Left ventricle myocardium inferior (tissue), 1 donor: ENCODE data around the gene ATP7A. TPM values are rescaled to one million over a fixed set of nuclear protein-coding genes. Genes with fewer than 3 reads are reported as not detected.

Experiments used
- DNase-seq: peaks from one replicate; pipeline ENCODE4 v3.0.0-alpha.2; 2020
- H3K27ac ChIP-seq: fragments of 200-600 bp; replicated peaks from 2 replicates; pipeline ENCODE4 v1.8.0; 2021
- H3K27me3 ChIP-seq: fragments of 200-600 bp; 2 replicates; pipeline ENCODE4 v1.8.0; 2021; ENCODE audit warnings: low read depth
- H3K36me3 ChIP-seq: fragments of 200-600 bp; 2 replicates; pipeline ENCODE4 v1.8.0; 2021
- H3K4me1 ChIP-seq: fragments of 200-600 bp; 2 replicates; pipeline ENCODE4 v1.8.0; 2021
- H3K4me3 ChIP-seq: fragments of 200-600 bp; 2 replicates; pipeline ENCODE4 v1.8.0; 2021; ENCODE audit warnings: mild to moderate bottlenecking, moderate library complexity
- H3K9me3 ChIP-seq: fragments of 200-600 bp; replicated peaks from 2 replicates; pipeline ENCODE4 v1.8.0; 2021
- CTCF ChIP-seq: fragments of 200-600 bp; IDR thresholded peaks from 2 replicates; pipeline ENCODE4 v1.8.0; 2021; ENCODE audit warnings: antibody characterized with exemption, mild to moderate bottlenecking, borderline replicate concordance
- intact Hi-C: fragments of 100-400 bp; cut with micrococcal nuclease; formaldehyde crosslinking; loops from one replicate; pipeline ENCODE4 v1.11.0; 2022
- total RNA-seq: library from RNA; stranded (reverse); fragmentation: NEBNext Ultra II Directional; extraction: Animal tissue kit (Norgen Biotek cat#: 25700); gene quantifications from one replicate; pipeline ENCODE4 v1.2.1, GENCODE V29; 2021
- donor health status: DM: no; HTN: yes; CAD: no; lungs with severe emphysema.

The ATP7A gene
- total RNA-seq, 1 donor from 2014 or later, result 4.5 TPM

- H3K27ac ChIP-seq, result peak within 1 kb of the TSS; percentile 93
- H3K36me3 ChIP-seq, result no peaks in the 10 kb centered on the region
- no peak for TF ChIP-seq CTCF
- H3K4me3 ChIP-seq, result peak within 1 kb of the TSS; percentile 78
- DNase-seq, result peak; percentile 90
- no peaks in the 10 kb centered on the region for H3K9me3 ChIP-seq
- H3K4me1 ChIP-seq, result peaks cover 27% of the 10 kb centered on the region
- intact Hi-C loops, result no loop called here
- no peaks in the 10 kb centered on the region for H3K27me3 ChIP-seq
These were observed 15.3 kb upstream of the ATP7A start, which contains the start of gene MAGT1 for GRCh38 chrX:77894921-77895886. Gene MAGT1, minus strand, starts transcription at chrX:77895435. Its CDS starts 25 bp downstream, at chrX:77895410.

DNA sequence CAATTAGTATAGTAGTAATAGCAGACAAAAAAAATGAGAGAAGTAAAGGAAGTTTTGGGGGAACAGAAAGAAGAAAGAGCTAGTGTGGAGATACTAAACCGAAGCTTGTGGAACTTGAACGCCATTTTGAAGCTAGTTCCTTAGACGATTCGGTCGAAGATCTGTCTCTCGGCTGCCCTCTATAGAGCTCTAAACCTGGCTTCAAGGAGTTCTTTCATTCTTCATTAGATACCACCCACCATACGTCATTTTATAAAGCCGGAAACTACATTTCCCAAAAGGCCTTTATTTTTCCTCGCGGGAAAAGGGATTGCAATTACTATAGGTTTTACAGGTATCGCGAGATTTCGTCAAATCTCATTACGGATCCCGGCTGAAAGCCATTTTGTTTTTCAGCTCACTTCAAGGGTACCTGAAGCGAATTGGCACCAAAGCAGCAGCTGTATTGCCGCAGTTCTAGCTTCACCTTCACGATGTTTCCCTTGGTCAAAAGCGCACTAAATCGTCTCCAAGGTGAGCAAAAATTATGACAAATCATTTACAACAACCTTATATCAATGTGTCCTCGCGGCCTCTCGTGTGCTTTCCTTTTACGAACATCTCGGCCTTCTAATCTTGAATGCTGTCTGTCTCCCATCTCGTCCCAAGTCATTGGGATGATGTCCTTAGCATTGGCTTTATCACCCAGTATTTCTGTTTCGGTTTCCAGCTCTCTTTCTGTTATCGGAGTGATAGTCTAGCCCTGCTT, 11.2 kb upstream of the ATP7A start, which contains the start of gene COX7B:
Gene COX7B, plus strand, starts transcription at position 388 of the 748 bp plus-strand sequence. Its CDS starts 86 bp downstream, at position 474.
- Histone ChIP-seq H3K9me3 (no peaks in the 10 kb centered on the region), H3K36me3 (peaks cover 19% of the 10 kb centered on the region), H3K27ac (peak within 1 kb of the TSS; percentile 90), H3K4me3 (peak within 1 kb of the TSS; percentile 74), H3K4me1 (peaks cover 32% of the 10 kb centered on the region), H3K27me3 (no peaks in the 10 kb centered on the region)
- TF ChIP-seq CTCF, result peak; percentile 49
- intact Hi-C loops, result no loop called here
- DNase-seq, result no peak

DNA sequence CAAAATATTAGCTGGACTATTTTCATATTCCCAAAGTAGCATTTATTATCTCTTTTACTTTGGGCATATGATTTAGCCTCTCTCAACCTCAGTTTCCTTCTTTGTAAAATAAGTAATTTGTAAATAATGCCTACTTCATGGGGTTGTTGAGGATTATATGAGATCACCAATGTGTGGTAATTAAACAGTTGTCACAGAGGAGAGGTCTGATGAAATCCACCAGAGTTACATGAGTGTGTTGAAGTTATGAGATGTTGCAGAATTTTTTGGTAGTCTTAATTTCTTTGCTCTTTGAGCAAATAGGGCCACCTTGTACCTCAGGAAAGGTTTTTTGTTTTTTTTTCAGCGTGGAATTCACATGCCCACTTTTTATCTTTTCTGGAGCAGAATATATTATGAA, 9.8 kb upstream of the ATP7A start:
- intact Hi-C loops, result no loop called here
- Histone ChIP-seq H3K4me1 (peaks cover 29% of the 10 kb centered on the region), H3K9me3 (no peaks in the 10 kb centered on the region), H3K27me3 (no peaks in the 10 kb centered on the region), H3K36me3 (peaks cover 28% of the 10 kb centered on the region), H3K4me3 (peak overlapping the region; percentile 74), H3K27ac (peak overlapping the region; percentile 90)
- DNase-seq, result no peak
- no peak for TF ChIP-seq CTCF

- DNase-seq, result no peak
- H3K27ac ChIP-seq, result no peak overlapping the region
- no peaks in the 10 kb centered on the region for H3K27me3 ChIP-seq
- no peak for TF ChIP-seq CTCF
- intact Hi-C loops, result no loop called here
- H3K4me1 ChIP-seq, result peaks cover 29% of the 10 kb centered on the region
- no peaks in the 10 kb centered on the region for H3K9me3 ChIP-seq
- peaks cover 28% of the 10 kb centered on the region for H3K36me3 ChIP-seq
- peak overlapping the region; percentile 74 for H3K4me3 ChIP-seq
These were observed 9.0 kb upstream of the ATP7A start for GRCh38 chrX:77901506-77901905.

DNA sequence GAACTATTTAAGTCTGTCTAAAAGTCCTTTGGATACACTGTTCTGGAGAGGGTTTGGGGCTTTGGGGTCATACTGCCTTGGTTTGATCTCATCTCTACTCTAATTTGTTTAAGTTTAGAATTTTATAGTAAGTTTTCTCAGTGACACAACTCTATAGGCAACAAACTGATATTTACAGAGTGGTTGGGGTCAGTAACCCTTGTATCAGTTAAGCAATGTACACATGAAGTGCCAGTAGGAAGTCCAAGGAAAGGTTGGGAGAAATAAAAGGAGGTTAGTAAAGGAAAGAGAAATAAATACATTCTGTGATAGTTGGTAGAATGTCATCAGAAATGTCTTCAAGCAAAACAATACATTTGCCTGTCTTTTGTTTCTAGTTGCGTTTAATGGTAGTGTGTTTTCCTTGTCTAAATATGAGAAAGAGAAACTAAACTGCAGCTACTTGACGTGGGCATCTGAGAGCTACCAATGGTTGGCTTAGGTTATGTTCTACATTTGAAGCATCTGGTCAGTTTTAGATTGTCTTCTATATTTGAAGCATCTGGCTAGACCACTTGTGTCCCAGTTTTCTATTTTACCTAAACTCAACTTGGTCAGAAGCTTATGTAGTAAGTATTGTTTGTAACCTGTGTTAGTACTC, 6.9 kb downstream of the ATP7A start:
- H3K27ac ChIP-seq, result no peak overlapping the region

More for the DNA sequence above, 6.9 kb downstream of the ATP7A start:
- H3K36me3 ChIP-seq, result no peaks in the 10 kb centered on the region
- DNase-seq, result no peak
- H3K4me3 ChIP-seq, result no peak overlapping the region
- no peaks in the 10 kb centered on the region for H3K9me3 ChIP-seq
- no peak for TF ChIP-seq CTCF
- intact Hi-C loops, result no loop called here
- peaks cover 18% of the 10 kb centered on the region for H3K4me1 ChIP-seq
- H3K27me3 ChIP-seq, result no peaks in the 10 kb centered on the region
